HG03045 (cell line): ENCODE results near the gene AMPD1.

Source experiments
- ATAC-seq: cut with Tn5 transposase; IDR thresholded peaks from one replicate; pipeline ENCODE4 v1.9.1; 2021; ENCODE audit warnings: mild to moderate bottlenecking, moderate library complexity; ENCODE audit not compliant: unreplicated experiment

AMPD1 gene

GRCh38 chr1:114700036-114700600 lies 4.8 kb upstream of the AMPD1 start:
- no peak for ATAC-seq

DNA sequence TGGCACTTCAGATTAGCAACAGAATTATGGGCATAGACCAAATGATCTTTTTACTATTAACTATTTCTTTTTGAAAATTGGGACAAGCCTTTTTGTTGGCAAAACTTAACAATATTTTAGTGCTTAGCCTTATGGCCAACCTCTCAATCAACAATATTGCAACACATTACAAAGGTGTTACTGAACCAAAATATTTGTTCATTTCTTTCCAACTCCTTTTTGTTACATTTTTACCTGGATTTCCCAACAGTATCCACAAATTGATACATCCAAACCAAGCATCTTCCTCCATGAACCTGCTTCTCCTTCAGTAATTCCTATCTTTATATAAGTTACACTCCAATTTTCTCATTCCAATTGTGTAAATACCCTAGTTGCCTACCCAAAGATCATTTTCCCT lies 1.5 kb upstream of the AMPD1 start:
- no peak for ATAC-seq

DNA sequence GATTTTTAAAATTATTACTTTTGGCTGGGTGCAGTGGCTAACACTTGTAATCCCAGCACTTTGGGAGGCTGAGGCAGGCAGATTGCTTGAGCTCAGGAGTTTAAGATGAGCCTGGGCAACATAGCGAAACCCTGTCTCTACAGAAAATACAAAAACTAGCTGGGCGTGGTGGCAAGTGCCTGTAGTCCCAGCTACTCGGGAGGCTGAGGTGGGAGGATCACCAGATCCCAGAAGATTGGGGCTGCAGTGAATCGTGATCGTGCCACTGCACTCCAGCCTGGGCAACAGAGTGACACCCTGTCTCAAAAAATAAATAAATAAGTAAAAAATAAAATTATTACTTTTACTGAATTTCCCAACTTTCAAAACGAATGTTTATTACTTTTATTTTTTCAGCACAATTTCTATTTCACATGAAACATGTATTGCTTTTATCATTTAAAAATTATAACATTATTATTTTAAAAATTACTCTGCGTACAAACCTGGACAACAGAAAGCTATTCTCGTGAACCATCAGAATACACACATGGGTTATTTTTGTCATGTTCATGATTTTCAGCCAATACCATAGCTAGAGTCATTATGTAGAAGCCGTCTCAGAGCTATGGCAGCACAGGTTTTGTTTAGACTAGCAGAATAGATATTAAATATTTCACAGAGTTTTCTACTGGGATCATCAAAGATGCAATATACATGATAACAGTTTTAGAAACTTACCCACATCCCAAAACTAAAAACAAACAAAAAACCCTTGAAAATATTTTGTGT lies 621 bp downstream of the AMPD1 start:
- ATAC-seq, result no peak

GRCh38 chr1:114692947-114693346 lies 2.4 kb downstream of the AMPD1 start:
- no peak for ATAC-seq

- no peak for ATAC-seq
These were observed 4.3 kb downstream of the AMPD1 start for GRCh38 chr1:114691061-114691460.

- no peak for ATAC-seq
These were observed 5.2 kb downstream of the AMPD1 start for GRCh38 chr1:114690148-114690547.

DNA sequence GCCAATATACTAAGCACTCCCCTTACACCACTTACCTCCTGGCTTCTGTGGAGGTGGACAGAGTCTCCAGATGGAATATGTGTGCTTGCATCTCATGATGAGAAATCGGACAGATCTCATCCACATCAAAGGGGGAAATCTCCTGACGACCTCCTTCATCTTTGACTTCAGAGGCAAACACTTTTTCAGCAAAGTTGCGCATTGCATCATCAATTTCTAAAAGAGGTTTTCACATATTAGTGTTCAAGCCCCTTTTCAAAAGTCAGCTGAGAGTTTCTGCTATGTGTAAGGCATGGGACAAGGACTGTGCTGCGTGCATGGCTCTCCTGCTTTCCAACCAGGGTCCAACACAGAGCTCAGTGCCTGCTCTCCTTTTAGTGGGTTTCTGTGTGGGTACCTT lies 6.8 kb downstream of the AMPD1 start:
- no peak for ATAC-seq

- no peak for ATAC-seq
These were observed 9.5 kb downstream of the AMPD1 start for GRCh38 chr1:114685851-114686250.

DNA sequence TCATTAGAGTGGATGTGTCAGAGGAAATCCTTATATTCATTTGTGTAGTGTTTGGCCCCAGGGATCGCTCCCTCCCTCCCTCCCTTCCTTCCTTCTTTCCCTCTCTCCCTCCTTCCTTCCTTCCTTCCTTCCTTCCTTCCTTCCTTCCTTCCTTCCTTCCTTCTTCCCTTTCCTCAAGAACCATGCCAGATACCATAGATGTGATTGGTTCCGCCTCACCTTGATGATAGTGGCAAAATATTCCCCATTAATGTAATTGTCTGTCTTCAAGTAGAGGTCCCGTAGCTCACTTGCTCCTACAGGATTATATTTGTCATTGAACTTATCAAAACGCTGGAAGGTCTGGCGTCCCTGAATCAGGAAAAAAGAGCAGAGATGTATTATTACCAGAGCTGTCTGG lies 17.7 kb downstream of the AMPD1 start:
- ATAC-seq, result no peak

GRCh38 chr1:114676115-114676514 lies 19.2 kb downstream of the AMPD1 start:
- ATAC-seq, result no peak

DNA sequence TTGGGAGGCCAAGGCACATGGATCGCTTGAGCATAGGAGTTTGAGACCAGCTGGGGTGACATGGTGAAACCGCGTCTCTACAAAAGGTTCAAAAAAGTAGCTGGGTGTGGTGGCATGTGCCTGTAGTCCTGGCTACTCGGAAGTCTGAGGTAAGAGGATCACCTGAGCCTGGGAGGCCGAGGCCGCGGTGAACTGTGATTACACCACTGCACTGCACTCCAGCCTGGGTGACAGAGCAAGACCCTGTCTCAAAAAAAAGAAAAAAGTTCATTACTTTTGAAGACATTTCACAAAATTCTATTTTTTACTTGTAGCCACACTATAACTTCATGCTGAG lies 23.4 kb downstream of the AMPD1 start:
- no peak for ATAC-seq

- no peak for ATAC-seq
These were observed 24.1 kb downstream of the AMPD1 start for GRCh38 chr1:114671011-114671938.

DNA sequence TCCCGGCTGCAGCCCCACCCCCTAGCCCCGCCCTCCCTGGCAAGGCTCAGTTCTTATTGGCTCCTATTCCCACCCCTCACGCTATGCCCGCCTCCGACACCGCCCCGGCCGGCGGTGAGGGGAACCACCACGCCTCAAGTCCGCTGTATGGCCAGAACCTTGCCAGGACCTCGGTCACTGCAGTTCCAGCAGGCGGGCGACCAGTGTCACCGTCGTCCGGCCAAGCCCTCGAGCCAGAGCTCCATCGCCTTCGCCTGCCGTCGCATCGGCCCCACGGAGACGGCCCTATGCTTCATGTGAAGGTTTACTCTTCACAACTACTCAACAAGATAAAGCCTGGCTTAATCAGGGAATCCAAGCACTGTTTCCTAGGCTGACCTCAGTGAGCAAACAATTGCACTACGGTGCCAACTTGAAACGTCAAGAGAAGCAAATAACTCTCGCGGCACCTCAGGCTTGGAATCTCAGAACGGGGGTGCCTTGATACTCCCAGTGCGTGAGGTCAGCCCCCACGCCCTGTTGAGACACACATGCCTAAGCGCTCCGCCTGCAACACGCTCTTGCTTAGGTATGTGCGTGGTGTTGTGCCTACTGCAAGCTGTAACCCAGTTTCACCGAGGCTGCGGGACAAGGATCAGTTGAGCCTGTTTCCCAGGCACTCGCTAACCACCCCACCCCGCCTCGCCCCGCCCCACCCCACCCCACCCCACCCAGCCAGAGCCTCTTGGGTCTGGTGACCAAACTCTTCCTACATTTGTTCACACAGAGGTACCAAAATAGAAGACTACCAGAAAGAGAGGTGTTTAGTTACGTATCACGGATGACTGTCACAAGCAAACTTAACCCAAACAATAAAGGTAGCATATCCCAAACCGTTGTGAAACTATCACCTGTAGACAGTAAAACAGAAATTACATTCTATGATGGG lies 25.0 kb downstream of the AMPD1 start:
- ATAC-seq, result peak; percentile 99

- peak; percentile 65 for ATAC-seq
These were observed 25.7 kb downstream of the AMPD1 start, which contains the start of gene DENND2C for GRCh38 chr1:114669562-114670082. TSS of gene DENND2C (minus strand) at chr1:114670049. CDS start at chr1:114625984, 44,065 bp downstream.

GRCh38 chr1:114668784-114669561 lies 26.4 kb downstream of the AMPD1 start:
- no peak for ATAC-seq

- no peak for ATAC-seq
These were observed 27.0 kb downstream of the AMPD1 start for GRCh38 chr1:114668373-114668772.

GRCh38 chr1:114666954-114667353 lies 28.4 kb downstream of the AMPD1 start:
- no peak for ATAC-seq

DNA sequence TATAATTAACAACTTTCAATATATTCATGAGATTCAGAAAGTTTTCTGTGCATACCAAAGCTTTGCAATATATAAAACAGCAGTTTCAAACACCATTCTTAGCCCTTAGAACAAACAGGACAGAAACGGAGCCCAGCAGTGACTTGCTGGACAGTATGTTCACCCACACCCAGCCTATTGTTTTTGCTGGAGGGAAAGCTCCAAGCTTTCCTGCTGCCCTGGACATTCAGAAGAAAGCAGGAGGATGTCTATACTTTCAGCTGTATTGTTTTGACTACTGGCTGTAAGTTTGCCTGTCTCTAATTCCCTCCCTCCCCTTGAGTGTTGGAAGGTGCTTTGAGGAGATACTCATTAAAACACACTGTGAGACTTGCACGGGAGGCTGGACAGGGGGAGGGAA lies 35.1 kb downstream of the AMPD1 start:
- ATAC-seq, result no peak

- no peak for ATAC-seq
These were observed 43.5 kb downstream of the AMPD1 start for GRCh38 chr1:114651893-114652292.

DNA sequence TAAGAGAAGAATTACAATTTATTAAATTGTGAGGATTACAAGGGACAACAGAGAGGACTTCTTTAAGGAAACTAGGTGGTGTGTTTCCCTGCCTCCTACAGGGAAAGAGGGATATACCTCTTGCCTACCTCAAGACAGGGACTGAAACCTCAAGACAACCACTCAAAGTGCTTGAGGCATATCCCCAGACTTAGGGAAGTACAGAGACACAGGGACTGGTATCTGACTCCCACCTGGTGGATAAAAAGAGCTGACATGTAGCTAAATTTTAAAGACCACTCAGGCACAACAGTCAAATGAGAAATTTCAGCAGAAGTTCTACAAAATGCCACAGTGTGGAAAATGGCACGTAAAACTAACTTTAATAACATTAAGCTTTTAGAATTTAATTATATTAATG lies 46.8 kb downstream of the AMPD1 start:
- ATAC-seq, result no peak
